K562 (cell line): Measurements from ENCODE around the gene ECI2. TPM values are rescaled to one million over a fixed set of nuclear protein-coding genes. Genes with fewer than 3 reads are reported as not detected.

ENCODE experiments used
- ATAC-seq: fragments of 200-7000 bp; cut with Tn5 transposase; 3 replicates; pipeline ENCODE4 v1.9.1; 2020; ENCODE audit warnings: moderate library complexity
- BruUV-seq: library from RNA; stranded (reverse); fragments of 400-500 nt; replicated peaks from 2 replicates; lab custom pipeline; 2021; lab: Mats Ljungman, UMichigan
- CTCF ChIA-PET: fragments of 300-600 bp; formaldehyde crosslinking; extraction: SDS; loops from one replicate; lab custom pipeline; 2021; ENCODE audit warnings: low intra/inter-chr PET ratio; lab: Yijun Ruan, JAX
- POLR2A ChIA-PET: fragments of 300-600, 350-650 bp; sonication (Branson Sonifier 250); formaldehyde crosslinking; extraction: SDS; loops from one replicate; lab custom pipeline; 2021; ENCODE audit warnings: antibody characterized with exemption, inconsistent platforms; lab: Yijun Ruan, JAX
- DNase-seq, 4 experiments: peaks; one replicate each; pipeline versions ENCODE4 v3.0.0 to v3.0.0-alpha.2; 2011 to 2018; ENCODE audit warnings: low spot score in 3 of 4, mixed read lengths in 3 of 4; ENCODE audit errors: extremely low read depth in 1 of 4
- FAIRE-seq: peaks from 2 replicates; lab custom pipeline; 2011; peaks lifted over from hg19 to GRCh38; lab: Jason Lieb, UNC
- H2AFZ ChIP-seq: 2 replicates; pipeline ENCODE4 v1.6.0; 2011; ENCODE audit warnings: low read depth, low read length, control low read depth, inconsistent platforms
- H3K27ac ChIP-seq: fragments of 200-600 bp; 3 replicates; pipeline ENCODE4 v1.8.0; 2011; ENCODE audit warnings: low read depth, mild to moderate bottlenecking, control low read depth, inconsistent platforms, low read length, moderate library complexity, mixed read lengths; ENCODE audit errors: extremely low read depth
- H3K27me3 ChIP-seq, 2 experiments: fragments of 300-600 bp in 1 of 2; 2 replicates in 1 of 2; 3 replicates in 1 of 2; pipeline versions ENCODE4 v1.6.0 to v1.8.0; 2011; ENCODE audit warnings: inconsistent platforms in 2 of 2, low read length in 2 of 2, mild to moderate bottlenecking in 1 of 2, mixed read lengths in 1 of 2, moderate library complexity in 1 of 2; ENCODE audit not compliant: control insufficient read depth in 2 of 2, insufficient read depth in 2 of 2
- H3K36me3 ChIP-seq: fragments of 300-600 bp; 3 replicates; pipeline ENCODE4 v1.8.0; 2011; ENCODE audit warnings: mild to moderate bottlenecking, low read length, inconsistent platforms; ENCODE audit not compliant: control insufficient read depth, insufficient read depth
- H3K4me1 ChIP-seq, 2 experiments: fragments of 200-600 bp in 1 of 2; replicated peaks in 1 of 2; 2 replicates in 1 of 2; 3 replicates in 1 of 2; pipeline versions ENCODE4 v1.5.1 to v1.8.0; 2011; ENCODE audit warnings: inconsistent platforms in 2 of 2, low read length in 2 of 2, mild to moderate bottlenecking in 1 of 2, mixed read lengths in 1 of 2, moderate library complexity in 1 of 2; ENCODE audit not compliant: control insufficient read depth in 2 of 2, insufficient read depth in 2 of 2
- H3K4me2 ChIP-seq: 2 replicates; pipeline ENCODE4 v1.6.1; 2011; ENCODE audit warnings: low read length, control low read depth, inconsistent platforms, mixed read lengths; ENCODE audit not compliant: insufficient read depth
- H3K4me3 ChIP-seq: fragments of 200-600 bp; sonication (generic), shearing (Covaris generic); 2 replicates; pipeline ENCODE4 v1.5.1; 2016; ENCODE audit warnings: control low read depth, inconsistent platforms
- H3K79me2 ChIP-seq: fragments of 200-600 bp; 3 replicates; pipeline ENCODE4 v1.8.0; 2011; ENCODE audit warnings: low read length, inconsistent platforms; ENCODE audit not compliant: control insufficient read depth, insufficient read depth
- H3K9ac ChIP-seq, 2 experiments: 2 replicates each; pipeline versions ENCODE4 v1.6.0 to v1.6.1; 2011; ENCODE audit warnings: low read depth in 2 of 2, low read length in 2 of 2, control low read depth in 1 of 2, inconsistent platforms in 1 of 2, mild to moderate bottlenecking in 1 of 2, mixed read lengths in 1 of 2; ENCODE audit not compliant: insufficient read depth in 1 of 2
- H3K9me1 ChIP-seq: one replicate; pipeline ENCODE4 v1.6.0; 2011; ENCODE audit warnings: inconsistent platforms, mild to moderate bottlenecking, low read length, moderate library complexity; ENCODE audit not compliant: control insufficient read depth, insufficient read depth
- H3K9me3 ChIP-seq: replicated peaks from 2 replicates; pipeline ENCODE4 v1.5.1; 2011; ENCODE audit warnings: low read depth, low read length, inconsistent platforms; ENCODE audit not compliant: control insufficient read depth, insufficient read depth
- H4K20me1 ChIP-seq: replicated peaks from 2 replicates; pipeline ENCODE4 v1.6.1; 2011; ENCODE audit warnings: low read length, inconsistent platforms, mixed read lengths; ENCODE audit not compliant: control insufficient read depth, insufficient read depth
- BDP1 ChIP-seq: IDR thresholded peaks from 3 replicates; pipeline ENCODE4 v1.6.1; 2011; ENCODE audit not compliant: insufficient read length, insufficient read depth
- CTCF ChIP-seq, 3 experiments: IDR thresholded peaks in 2 of 3; conservative IDR thresholded peaks in 1 of 3; 2 replicates each; pipeline ENCODE4 v1.5.1; 2011 to 2012; ENCODE audit warnings: low read length in 3 of 3, mild to moderate bottlenecking in 3 of 3, control low read depth in 2 of 3, improper control_type of control experiment in 1 of 3, inconsistent platforms in 1 of 3, low read depth in 1 of 3, mixed read lengths in 1 of 3, moderate library complexity in 1 of 3; ENCODE audit not compliant: insufficient read depth in 2 of 3
- FOSL1 ChIP-seq: fragments of 200-800 bp; sonication (Bioruptor generic); conservative IDR thresholded peaks from 2 replicates; pipeline ENCODE4 v1.6.1; 2016; ENCODE audit warnings: missing genetic modification characterization, missing compliant biosample characterization
- KDM5B ChIP-seq: fragments of 200-600 bp; sonication (generic); IDR thresholded peaks from 2 replicates; pipeline ENCODE4 v1.6.1; 2012; ENCODE audit warnings: low read depth, mild to moderate bottlenecking, moderate library complexity, low read length, control low read depth, inconsistent platforms; ENCODE audit not compliant: insufficient replicate concordance
- NR2C1 ChIP-seq, 2 experiments: fragments of 450-650 bp; IDR thresholded peaks; 2 replicates each; pipeline ENCODE4 v1.6.1; 2017; ENCODE audit warnings: mild to moderate bottlenecking in 2 of 2, antibody characterized with exemption in 1 of 2, inconsistent platforms in 1 of 2, missing compliant biosample characterization in 1 of 2, missing genetic modification characterization in 1 of 2
- SIN3B ChIP-seq: fragments of 450-650 bp; IDR thresholded peaks from 2 replicates; pipeline ENCODE4 v1.6.1; 2017; ENCODE audit warnings: low read depth, mild to moderate bottlenecking, moderate library complexity
- TCF3 ChIP-seq: sonication (generic); formaldehyde crosslinking; IDR thresholded peaks from 2 replicates; pipeline ENCODE4 v1.4.0; 2020; ENCODE audit warnings: mild to moderate bottlenecking, missing genetic modification reagents
- TCF7L2 ChIP-seq: fragments of 150-350 bp; IDR thresholded peaks from 2 replicates; pipeline ENCODE4 v1.6.1; 2016; ENCODE audit warnings: low read depth, mild to moderate bottlenecking, low read length, moderate library complexity
- ZKSCAN8 ChIP-seq: fragments of 200-800 bp; sonication (Bioruptor generic); IDR thresholded peaks from 2 replicates; pipeline ENCODE4 v1.6.1; 2016; ENCODE audit warnings: missing genetic modification characterization, missing compliant biosample characterization
- ZNF764 ChIP-seq: fragments of 250-450 bp; sonication (Bioruptor Pico); IDR thresholded peaks from 2 replicates; pipeline ENCODE4 v1.4.0; 2020; ENCODE audit warnings: low read depth, mild to moderate bottlenecking, moderate library complexity
- WGBS: fragments of 100-300 bp; shearing (Covaris generic); methylation state at CpG from one replicate; pipeline ENCODE4 v1.1.6; 2016; ENCODE audit warnings: low coverage, mixed read lengths; ENCODE audit not compliant: insufficient coverage; ENCODE audit errors: missing lambda C conversion rate; 5-methylcytosine and 5-hydroxymethylcytosine counted together
- in situ Hi-C: fragments of 300-500 bp; cut with MboI; formaldehyde crosslinking; loops from 4 replicates; pipeline ENCODE4 v1.15.0; 2018; ENCODE audit warnings: inconsistent platforms, mixed read lengths
- intact Hi-C: fragments of 100-400 bp; cut with micrococcal nuclease; formaldehyde crosslinking; loops from 2 replicates; pipeline ENCODE4 v1.14.2; 2022
- polyA plus RNA-seq, 8 experiments: library from polyadenylated mRNA; depleted of rRNA in 4 of 8; stranded (reverse) in 5 of 8; unstranded in 3 of 8; fragments of >200 nt; fragmentation: Nextera tagmentation in 2 of 8; fragmentation: Illumina TruSeq in 1 of 8; extraction: Ambion mirVana in 2 of 8; extraction: Trizol in 1 of 8; gene quantifications; 2 replicates each; pipeline versions ENCODE4 v1.2.1 to v1.2.3, GENCODE V29; 2011 to 2014; ENCODE audit warnings: inconsistent platforms in 1 of 8, missing spikeins in 1 of 8
- total RNA-seq, 7 experiments: library from RNA; depleted of rRNA in 6 of 7; stranded (reverse); fragments of >200 nt in 6 of 7; fragmentation: Illumina TruSeq in 2 of 7; extraction: Trizol in 2 of 7; gene quantifications; 2 replicates each; pipeline versions ENCODE4 v1.2.1 to v1.2.3, GENCODE V29; 2011 to 2021; ENCODE audit warnings: low replicate concordance in 1 of 7
- TF ChIP-seq, protein P1 (sequence below): fragments of 250-450 bp; sonication (Bioruptor Pico); IDR thresholded peaks from 2 replicates; pipeline ENCODE4 v1.8.0; 2021; ENCODE audit warnings: borderline replicate concordance, mild to moderate bottlenecking, moderate library complexity; ENCODE audit not compliant: poor library complexity, severe bottlenecking

ECI2 gene
- total and polyA plus RNA-seq, 9 of the 15 experiments (the other 6 are each of a cell fraction or from before 2014, with no cell fraction given): 80.7 to 377 (median 142) TPM

DNA sequence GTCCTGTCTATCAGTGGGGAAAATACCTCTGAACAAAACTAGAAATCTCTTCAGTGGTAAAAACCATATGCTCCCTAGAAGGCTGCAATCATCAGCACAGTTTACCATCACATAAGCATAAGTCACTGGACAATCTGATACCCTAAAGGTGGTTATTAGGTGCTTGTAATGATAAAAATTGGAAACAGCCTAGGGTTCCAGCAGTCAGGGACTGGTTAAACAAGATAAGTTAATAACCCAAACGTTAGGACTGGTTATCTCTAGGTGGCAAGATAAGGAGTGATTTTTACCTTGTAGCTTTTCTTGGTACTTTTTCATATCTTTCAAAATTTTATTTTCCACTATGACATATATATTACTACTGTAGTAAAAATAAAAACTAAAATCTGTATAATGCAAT is 11.0 kb downstream of the ECI2 start (continued):
- peak; percentile 37; the same call in 1 of the 2 replicates for TF ChIP-seq TCF3 (CRISPR knock-in tag)
- no peak for TF ChIP-seq KDM5B

- Histone ChIP-seq H4K20me1 (no peaks in the 10 kb centered on the region), H3K27ac (no peak overlapping the region), H3K27me3 (no peaks in the 10 kb centered on the region), H3K9me1 (no peaks in the 10 kb centered on the region), H3K36me3 (peaks cover 44% of the 10 kb centered on the region), H3K4me3 (no peak overlapping the region), H3K9me3 (no peaks in the 10 kb centered on the region; the same call in 1 of the 2 replicates), H3K79me2 (no peaks in the 10 kb centered on the region), H3K9ac (no peak overlapping the region), H3K4me1 (no peaks in the 10 kb centered on the region), H3K4me2 (no peak overlapping the region), H2AFZ (no peak overlapping the region)
- FAIRE-seq: no peak
- in situ Hi-C loops (no loop called here), intact Hi-C loops (no loop called here)
- ChIA-PET POLR2A (interaction anchor here (1.0 kb wide), 1 partner anchor 24 kb away, joined by 4 read pairs; no protein-coding TSS in a partner anchor), CTCF (no interaction called here)
- DNase-seq: no peak
- TF ChIP-seq BDP1: no peak
- no peak for TF ChIP-seq SIN3B
- TF ChIP-seq, protein P1, sequence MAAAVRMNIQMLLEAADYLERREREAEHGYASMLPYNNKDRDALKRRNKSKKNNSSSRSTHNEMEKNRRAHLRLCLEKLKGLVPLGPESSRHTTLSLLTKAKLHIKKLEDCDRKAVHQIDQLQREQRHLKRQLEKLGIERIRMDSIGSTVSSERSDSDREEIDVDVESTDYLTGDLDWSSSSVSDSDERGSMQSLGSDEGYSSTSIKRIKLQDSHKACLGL (CRISPR knock-in tag): no peak
- no peak for TF ChIP-seq FOSL1 (tag)
- TF ChIP-seq ZNF764: no peak
- TF ChIP-seq NR2C1 (IDR thresholded peaks at IDR 0.05): no peak
- TF ChIP-seq NR2C1 (tag; IDR thresholded peaks at IDR 0.05): no peak
- TF ChIP-seq ZKSCAN8: no peak
- TF ChIP-seq TCF7L2: no peak
- TF ChIP-seq CTCF (IDR thresholded peaks at IDR 0.05 in 2 of 3, conservative IDR thresholded peaks at IDR 0.05 in 1 of 3; ENCODE audit: insufficient read depth in 2 of 3, low read depth in 1 of 3, low read length in 3 of 3): no peak
- 91% methylated on average over 4 of the region's 4 CpGs for WGBS
- no peak for ATAC-seq
- BruUV-seq: no TSS peak
These were observed 19.6 kb downstream of the ECI2 start for GRCh38 chr6:4115741-4116140.
